AML-193 (cell line): ENCODE results near the gene FYCO1.

Source experiments
- DNase-seq, 2 experiments: peaks; one replicate each; lab custom pipeline; 2025; lab: John Stamatoyannopoulos, UW

The FYCO1 gene

GRCh38 chr3:45965253-45965652 is 30.4 kb downstream of the FYCO1 start:
- no peak for DNase-seq

GRCh38 chr3:45964139-45964538 is 31.5 kb downstream of the FYCO1 start:
- DNase-seq, result no peak

- DNase-seq, result no peak
These were observed 33.6 kb downstream of the FYCO1 start for GRCh38 chr3:45962033-45962432.

GRCh38 chr3:45960289-45960688 is 35.3 kb downstream of the FYCO1 start:
- no peak for DNase-seq

GRCh38 chr3:45959201-45959600 is 36.4 kb downstream of the FYCO1 start:
- no peak for DNase-seq

- no peak for DNase-seq
These were observed 37.3 kb downstream of the FYCO1 start for GRCh38 chr3:45958321-45958791.

GRCh38 chr3:45957586-45957985 is 38.0 kb downstream of the FYCO1 start:
- DNase-seq, result no peak

- no peak for DNase-seq
These were observed 39.9 kb downstream of the FYCO1 start for GRCh38 chr3:45955706-45956105.

- no peak for DNase-seq
These were observed 40.5 kb downstream of the FYCO1 start for GRCh38 chr3:45955017-45955647.

GRCh38 chr3:45954306-45954705 is 41.3 kb downstream of the FYCO1 start:
- DNase-seq, result no peak

- no peak for DNase-seq
These were observed 42.1 kb downstream of the FYCO1 start for GRCh38 chr3:45953536-45953935.

- no peak for DNase-seq
These were observed 43.2 kb downstream of the FYCO1 start for GRCh38 chr3:45952456-45952855.

- DNase-seq, result no peak
These were observed 43.7 kb downstream of the FYCO1 start for GRCh38 chr3:45951946-45952345.

- DNase-seq, result no peak
These were observed 44.7 kb downstream of the FYCO1 start for GRCh38 chr3:45950686-45951600.

GRCh38 chr3:45950131-45950530 is 45.5 kb downstream of the FYCO1 start:
- DNase-seq, result no peak

GRCh38 chr3:45949432-45949831 is 46.2 kb downstream of the FYCO1 start:
- no peak for DNase-seq

GRCh38 chr3:45948881-45949280 is 46.7 kb downstream of the FYCO1 start:
- no peak for DNase-seq

GRCh38 chr3:45948311-45948781 is 47.3 kb downstream of the FYCO1 start:
- no peak for DNase-seq

- no peak for DNase-seq
These were observed 48.3 kb downstream of the FYCO1 start for GRCh38 chr3:45947361-45947760.

- no peak for DNase-seq
These were observed 48.7 kb downstream of the FYCO1 start for GRCh38 chr3:45946875-45947274.

- no peak for DNase-seq
These were observed 49.3 kb downstream of the FYCO1 start for GRCh38 chr3:45946307-45946706.

GRCh38 chr3:45944830-45945620 is 50.6 kb downstream of the FYCO1 start:
- no peak for DNase-seq
